ENCODE data around the gene MORC2. TPM values are rescaled to one million over a fixed set of nuclear protein-coding genes. Genes with fewer than 3 reads are reported as not detected.
A peak's percentile ranks its signal among the peaks of the same experiment; 100 is the strongest.

Gene MORC2
- total and polyA plus RNA-seq, 7 donors, result 15.6 to 35.9 (median 27.0) TPM

GRCh38 chr22:30931541-30932300 lies 36.9 kb downstream of the MORC2 start:
- TF ChIP-seq CTCF (IDR thresholded peaks at IDR 0.05), result no peak
- no peak overlapping the region for H3K4me3 ChIP-seq
- no peaks in the 10 kb centered on the region for H3K27me3 ChIP-seq (ENCODE audit: insufficient read depth in 3 of 3, low read length in 2 of 3)
- whole genome bisulfite sequencing, 3 donors, result 89 to 98% (median 95%) methylated on average over 4 of the region's 4 CpGs
- intact Hi-C loops (cut with DNase I), result no loop called here
- no peaks in the 10 kb centered on the region for H3K9me3 ChIP-seq
- DNase-seq (no peak), ATAC-seq (peak in 1 of 4 donors; percentile 19)
- H3K36me3 ChIP-seq (ENCODE audit: insufficient read depth in 1 of 2, low read depth in 1 of 2), result peaks cover 21 to 100% of the 10 kb centered on the region in 2 donors
- no peaks in the 10 kb centered on the region for H3K4me1 ChIP-seq
- H3K27ac ChIP-seq, result no peak overlapping the region

- Histone ChIP-seq H3K4me1 (no peaks in the 10 kb centered on the region), H3K27me3 (ENCODE audit: insufficient read depth in 3 of 3, low read length in 2 of 3) (no peaks in the 10 kb centered on the region), H3K27ac (no peak overlapping the region), H3K36me3 (ENCODE audit: insufficient read depth in 1 of 2, low read depth in 1 of 2) (peaks cover 21 to 99% of the 10 kb centered on the region in 2 donors), H3K9me3 (no peaks in the 10 kb centered on the region), H3K4me3 (no peak overlapping the region)
- intact Hi-C loops (cut with DNase I), result no loop called here
- no peak for TF ChIP-seq CTCF (IDR thresholded peaks at IDR 0.05)
- WGBS, 3 donors, result 87 to 88% (median 87%) methylated on average over 3 of the region's 3 CpGs
- DNase-seq, result no peak
- no peak for ATAC-seq
Observed at GRCh38 chr22:30930228-30930627, 38.3 kb downstream of the MORC2 start.

GRCh38 chr22:30928401-30928800 lies 40.2 kb downstream of the MORC2 start:
- no peak overlapping the region for H3K4me3 ChIP-seq
- H3K9me3 ChIP-seq, result no peaks in the 10 kb centered on the region
- H3K27me3 ChIP-seq (ENCODE audit: insufficient read depth in 3 of 3, low read length in 2 of 3), result no peaks in the 10 kb centered on the region
- TF ChIP-seq CTCF (IDR thresholded peaks at IDR 0.05), result no peak
- DNase-seq, result no peak
- no peak for ATAC-seq
- peaks cover 18 to 97% of the 10 kb centered on the region in 2 donors for H3K36me3 ChIP-seq (ENCODE audit: insufficient read depth in 1 of 2, low read depth in 1 of 2)
- WGBS, 3 donors, result 88 to 97% (median 93%) methylated on average over 6 of the region's 6 CpGs
- H3K4me1 ChIP-seq, result no peaks in the 10 kb centered on the region
- intact Hi-C loops (cut with DNase I), result no loop called here
- H3K27ac ChIP-seq, result no peak overlapping the region

GRCh38 chr22:30927806-30928205 lies 40.8 kb downstream of the MORC2 start:
- no peaks in the 10 kb centered on the region for H3K9me3 ChIP-seq
- intact Hi-C loops (cut with DNase I), result no loop called here
- H3K36me3 ChIP-seq (ENCODE audit: insufficient read depth in 1 of 2, low read depth in 1 of 2), result peaks cover 18 to 92% of the 10 kb centered on the region in 2 donors
- H3K27me3 ChIP-seq (ENCODE audit: insufficient read depth in 3 of 3, low read length in 2 of 3), result no peaks in the 10 kb centered on the region
- 90 to 93% (median 92%) methylated on average over 10 of the region's 10 CpGs for WGBS, 3 donors
- no peaks in the 10 kb centered on the region for H3K4me1 ChIP-seq
- no peak overlapping the region for H3K27ac ChIP-seq
- DNase-seq (no peak), ATAC-seq (no peak)
- H3K4me3 ChIP-seq, result no peak overlapping the region
- no peak for TF ChIP-seq CTCF (IDR thresholded peaks at IDR 0.05)

- Histone ChIP-seq H3K27ac (no peak overlapping the region), H3K9me3 (no peaks in the 10 kb centered on the region), H3K4me3 (no peak overlapping the region), H3K27me3 (ENCODE audit: insufficient read depth in 3 of 3, low read length in 2 of 3) (no peaks in the 10 kb centered on the region), H3K4me1 (no peaks in the 10 kb centered on the region), H3K36me3 (ENCODE audit: insufficient read depth in 1 of 2, low read depth in 1 of 2) (peaks cover 15 to 81% of the 10 kb centered on the region in 2 donors)
- TF ChIP-seq CTCF (IDR thresholded peaks at IDR 0.05), result no peak
- intact Hi-C loops (cut with DNase I), result no loop called here
- ATAC-seq, result no peak
- 86 to 96% (median 93%) methylated on average over 4 of the region's 4 CpGs for WGBS, 3 donors
- DNase-seq, result no peak
Observed at GRCh38 chr22:30926706-30927105, 41.9 kb downstream of the MORC2 start.
